H1 (cell line): ENCODE data around the gene DDI2.

Experiments used
- CBX8 ChIP-seq: fragments of 300-800, 300-1000 bp; sonication (generic); IDR thresholded peaks from 2 replicates; pipeline ENCODE4 v1.7.1; 2016; ENCODE audit warnings: low read depth, low read length, borderline replicate concordance
- CHD1 ChIP-seq: IDR thresholded peaks from 2 replicates; pipeline ENCODE4 v1.6.1; 2012; ENCODE audit warnings: low read depth, low read length, improper control_type of control experiment
- HDAC6 ChIP-seq: IDR thresholded peaks from one replicate; pipeline ENCODE4 v1.7.1; 2012; ENCODE audit warnings: low read depth, mild to moderate bottlenecking, inconsistent platforms, low read length, moderate library complexity
- JUND ChIP-seq: IDR thresholded peaks from 2 replicates; pipeline ENCODE4 v1.6.1; 2011; ENCODE audit warnings: mild to moderate bottlenecking, improper control_type of control experiment, low read length
- POLR2A ChIP-seq, 2 experiments: IDR thresholded peaks; 1 replicate in 1 of 2; 2 replicates in 1 of 2; pipeline ENCODE4 v1.6.1; 2011; ENCODE audit warnings: low read depth in 2 of 2, low read length in 2 of 2, mild to moderate bottlenecking in 2 of 2; ENCODE audit errors: control extremely low read depth in 1 of 2
- SIN3A ChIP-seq, 2 experiments: IDR thresholded peaks in 1 of 2; conservative IDR thresholded peaks in 1 of 2; 2 replicates each; pipeline ENCODE4 v1.6.1; 2011 to 2012; ENCODE audit warnings: low read length in 2 of 2, improper control_type of control experiment in 1 of 2, low read depth in 1 of 2, mild to moderate bottlenecking in 1 of 2
- SIX5 ChIP-seq: IDR thresholded peaks from 2 replicates; pipeline ENCODE4 v1.6.1; 2011; ENCODE audit warnings: mild to moderate bottlenecking, low read depth, low read length
- TBP ChIP-seq: IDR thresholded peaks from 2 replicates; pipeline ENCODE4 v1.6.1; 2011; ENCODE audit warnings: low read depth, low read length, improper control_type of control experiment
- ZNF274 ChIP-seq: IDR thresholded peaks from 2 replicates; pipeline ENCODE4 v1.7.0; 2012; ENCODE audit warnings: low read length, borderline replicate concordance; ENCODE audit errors: extremely low read depth
- TF ChIP-seq, protein P1 (sequence below): IDR thresholded peaks from 2 replicates; pipeline ENCODE4 v1.6.1; 2012; ENCODE audit warnings: inconsistent platforms
- TF ChIP-seq, protein P2 (sequence below), 3 experiments: IDR thresholded peaks; 1 replicate in 2 of 3; 2 replicates in 1 of 3; pipeline versions ENCODE4 v1.5.1 to v1.6.1; 2011; ENCODE audit warnings: low read length in 3 of 3, mild to moderate bottlenecking in 3 of 3, inconsistent platforms in 2 of 3, low read depth in 1 of 3, moderate library complexity in 1 of 3; ENCODE audit not compliant: insufficient read depth in 1 of 3; ENCODE audit errors: control extremely low read depth in 1 of 3

DNA sequence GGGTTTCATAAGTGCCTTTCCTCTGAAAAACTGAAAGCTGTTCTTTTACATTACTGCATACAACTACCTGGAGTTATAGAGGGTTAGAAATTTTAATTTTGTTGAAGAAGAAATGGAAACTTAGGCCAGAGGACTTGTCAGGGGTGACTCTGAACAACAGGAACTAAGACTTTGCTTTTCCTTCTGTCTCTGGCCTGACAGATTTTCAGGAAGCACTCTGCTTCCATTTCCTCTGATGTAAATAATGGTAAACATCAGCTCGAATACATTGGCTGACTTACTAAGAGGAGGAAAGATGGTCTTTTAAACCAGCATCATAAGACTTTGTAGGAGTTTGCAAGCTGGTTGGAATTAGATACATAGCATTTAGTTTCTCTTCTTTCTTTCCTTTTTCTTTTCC lies 39.8 kb downstream of the DDI2 start:
- no peak for TF ChIP-seq SIN3A (conservative IDR thresholded peaks at IDR 0.05 in 1 of 2, IDR thresholded peaks at IDR 0.05 in 1 of 2; ENCODE audit: low read depth in 1 of 2, low read length in 2 of 2)
- no peak for TF ChIP-seq SIX5
- TF ChIP-seq HDAC6: no peak
- no peak for TF ChIP-seq JUND
- no peak for TF ChIP-seq POLR2A (IDR thresholded peaks at IDR 0.05; ENCODE audit: control extremely low read depth in 1 of 2, low read depth in 2 of 2, low read length in 2 of 2)
- TF ChIP-seq, protein P1, sequence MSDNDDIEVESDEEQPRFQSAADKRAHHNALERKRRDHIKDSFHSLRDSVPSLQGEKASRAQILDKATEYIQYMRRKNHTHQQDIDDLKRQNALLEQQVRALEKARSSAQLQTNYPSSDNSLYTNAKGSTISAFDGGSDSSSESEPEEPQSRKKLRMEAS: no peak
- no peak for TF ChIP-seq TBP
- TF ChIP-seq CBX8: no peak
- TF ChIP-seq CHD1: no peak
- TF ChIP-seq, protein P2, sequence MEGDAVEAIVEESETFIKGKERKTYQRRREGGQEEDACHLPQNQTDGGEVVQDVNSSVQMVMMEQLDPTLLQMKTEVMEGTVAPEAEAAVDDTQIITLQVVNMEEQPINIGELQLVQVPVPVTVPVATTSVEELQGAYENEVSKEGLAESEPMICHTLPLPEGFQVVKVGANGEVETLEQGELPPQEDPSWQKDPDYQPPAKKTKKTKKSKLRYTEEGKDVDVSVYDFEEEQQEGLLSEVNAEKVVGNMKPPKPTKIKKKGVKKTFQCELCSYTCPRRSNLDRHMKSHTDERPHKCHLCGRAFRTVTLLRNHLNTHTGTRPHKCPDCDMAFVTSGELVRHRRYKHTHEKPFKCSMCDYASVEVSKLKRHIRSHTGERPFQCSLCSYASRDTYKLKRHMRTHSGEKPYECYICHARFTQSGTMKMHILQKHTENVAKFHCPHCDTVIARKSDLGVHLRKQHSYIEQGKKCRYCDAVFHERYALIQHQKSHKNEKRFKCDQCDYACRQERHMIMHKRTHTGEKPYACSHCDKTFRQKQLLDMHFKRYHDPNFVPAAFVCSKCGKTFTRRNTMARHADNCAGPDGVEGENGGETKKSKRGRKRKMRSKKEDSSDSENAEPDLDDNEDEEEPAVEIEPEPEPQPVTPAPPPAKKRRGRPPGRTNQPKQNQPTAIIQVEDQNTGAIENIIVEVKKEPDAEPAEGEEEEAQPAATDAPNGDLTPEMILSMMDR (IDR thresholded peaks at IDR 0.05; ENCODE audit: control extremely low read depth in 1 of 3, insufficient read depth in 1 of 3, low read depth in 1 of 3, low read length in 3 of 3): no peak
- TF ChIP-seq ZNF274: no peak
